IMR-90 (cell line): ENCODE results near the gene LAMA4. TPM values are rescaled to one million over a fixed set of nuclear protein-coding genes. Genes with fewer than 3 reads are reported as not detected.

ENCODE experiments used
- ATAC-seq: fragments of 200-7000 bp; cut with Tn5 transposase; 2 replicates; pipeline ENCODE4 v1.9.1; 2020; ENCODE audit warnings: low read depth, mild to moderate bottlenecking, moderate library complexity
- BruUV-seq: library from RNA; stranded (reverse); fragments of 400-500 nt; replicated peaks from 2 replicates; lab custom pipeline; 2021; lab: Mats Ljungman, UMichigan
- CTCF ChIA-PET: fragments of 300-600 bp; formaldehyde crosslinking; extraction: SDS; loops from one replicate; lab custom pipeline; 2021; ENCODE audit warnings: antibody characterized with exemption; lab: Yijun Ruan, JAX
- POLR2A ChIA-PET: fragments of 300-600 bp; sonication (Branson Sonifier 250); formaldehyde crosslinking; loops from one replicate; lab custom pipeline; 2022; ENCODE audit warnings: antibody characterized with exemption; ENCODE audit not compliant: unreplicated experiment; lab: Charles Lee
- DNase-seq: peaks from one replicate; pipeline ENCODE4 v3.0.0; 2013
- H2AFZ ChIP-seq: replicated peaks from 2 replicates; pipeline ENCODE3; 2013; ENCODE audit warnings: low read length, mild to moderate bottlenecking; ENCODE audit not compliant: poor library complexity
- H2AK5ac ChIP-seq: 2 replicates; pipeline ENCODE4 v1.6.1; 2013; ENCODE audit warnings: low read depth, low read length, inconsistent platforms
- H2AK9ac ChIP-seq: replicated peaks from 2 replicates; pipeline ENCODE3; 2013; ENCODE audit warnings: mild to moderate bottlenecking, low read depth, low read length, moderate library complexity; ENCODE audit not compliant: poor library complexity
- H2BK120ac ChIP-seq: 2 replicates; pipeline ENCODE4 v1.6.1; 2013; ENCODE audit warnings: low read depth, low read length, inconsistent platforms
- H2BK15ac ChIP-seq: 3 replicates; pipeline ENCODE4 v1.6.1; 2013; ENCODE audit warnings: low read depth, low read length, inconsistent platforms
- H2BK20ac ChIP-seq: 2 replicates; pipeline ENCODE4 v1.6.1; 2013; ENCODE audit warnings: low read depth, mild to moderate bottlenecking, inconsistent platforms, low read length, moderate library complexity
- H2BK5ac ChIP-seq: 2 replicates; pipeline ENCODE4 v1.6.1; 2013; ENCODE audit warnings: mild to moderate bottlenecking, low read depth, low read length, inconsistent platforms; ENCODE audit not compliant: poor library complexity, severe bottlenecking
- H3K14ac ChIP-seq: replicated peaks from 2 replicates; pipeline ENCODE4 v1.6.1; 2013; ENCODE audit warnings: low read depth, low read length, inconsistent platforms
- H3K18ac ChIP-seq: 2 replicates; pipeline ENCODE4 v1.6.1; 2013; ENCODE audit warnings: low read depth, low read length, control low read depth
- H3K23ac ChIP-seq: 2 replicates; pipeline ENCODE4 v1.6.1; 2013; ENCODE audit warnings: low read depth, low read length, inconsistent platforms
- H3K27ac ChIP-seq: 2 replicates; pipeline ENCODE4 v1.5.1; 2013; ENCODE audit warnings: mild to moderate bottlenecking, control low read depth, low read length; ENCODE audit not compliant: insufficient read depth
- H3K27me3 ChIP-seq: 2 replicates; pipeline ENCODE4 v1.6.1; 2013; ENCODE audit warnings: low read length; ENCODE audit not compliant: control insufficient read depth, insufficient read depth
- H3K36me3 ChIP-seq: 2 replicates; pipeline ENCODE4 v1.6.1; 2013; ENCODE audit warnings: low read length, mixed read lengths; ENCODE audit not compliant: control insufficient read depth, insufficient read depth
- H3K4ac ChIP-seq: 2 replicates; pipeline ENCODE4 v1.6.1; 2013; ENCODE audit warnings: low read depth, low read length, inconsistent platforms
- H3K4me1 ChIP-seq: 2 replicates; pipeline ENCODE4 v1.6.1; 2013; ENCODE audit warnings: low read length, mixed read lengths; ENCODE audit not compliant: control insufficient read depth, insufficient read depth
- H3K4me2 ChIP-seq: 2 replicates; pipeline ENCODE4 v1.6.1; 2013; ENCODE audit warnings: low read depth, mild to moderate bottlenecking, control low read depth, low read length, moderate library complexity
- H3K4me3 ChIP-seq: 2 replicates; pipeline ENCODE4 v1.5.1; 2013; ENCODE audit warnings: low read depth, mild to moderate bottlenecking, control low read depth, low read length, moderate library complexity; ENCODE audit not compliant: insufficient read depth
- H3K56ac ChIP-seq: 2 replicates; pipeline ENCODE4 v1.6.1; 2013; ENCODE audit warnings: low read length, inconsistent platforms; ENCODE audit not compliant: insufficient read depth; ENCODE audit errors: extremely low read depth
- H3K79me1 ChIP-seq, 2 experiments: 2 replicates each; pipeline ENCODE4 v1.6.1; 2013; ENCODE audit warnings: low read length in 2 of 2, inconsistent platforms in 1 of 2, low read depth in 1 of 2
- H3K9ac ChIP-seq: 2 replicates; pipeline ENCODE4 v1.6.1; 2013; ENCODE audit warnings: low read depth, low read length, control low read depth
- H3K9me1 ChIP-seq: 2 replicates; pipeline ENCODE4 v1.6.1; 2013; ENCODE audit warnings: low read length, inconsistent platforms; ENCODE audit not compliant: insufficient read depth
- H3K9me3 ChIP-seq: 2 replicates; pipeline ENCODE4 v1.6.1; 2013; ENCODE audit warnings: low read length; ENCODE audit not compliant: control insufficient read depth, insufficient read depth
- H4K20me1 ChIP-seq: 2 replicates; pipeline ENCODE4 v1.6.1; 2013; ENCODE audit warnings: low read length, inconsistent platforms; ENCODE audit not compliant: insufficient read depth
- H4K5ac ChIP-seq: 2 replicates; pipeline ENCODE4 v1.6.1; 2013; ENCODE audit warnings: mild to moderate bottlenecking, low read depth, low read length, control low read depth
- H4K8ac ChIP-seq, 2 experiments: 2 replicates each; pipeline ENCODE4 v1.6.1; 2013; ENCODE audit warnings: low read depth in 2 of 2, low read length in 2 of 2, control low read depth in 1 of 2, inconsistent platforms in 1 of 2
- H4K91ac ChIP-seq: 2 replicates; pipeline ENCODE4 v1.6.1; 2013; ENCODE audit warnings: low read depth, low read length, inconsistent platforms; ENCODE audit not compliant: insufficient read depth
- BHLHE40 ChIP-seq: fragments of 150-350 bp; IDR thresholded peaks from 2 replicates; pipeline ENCODE4 v1.6.1; 2016; ENCODE audit warnings: mild to moderate bottlenecking, low read depth, low read length
- CEBPB ChIP-seq: IDR thresholded peaks from 2 replicates; pipeline ENCODE4 v1.6.1; 2012; ENCODE audit warnings: low read depth, low read length, improper control_type of control experiment
- CHD1 ChIP-seq: IDR thresholded peaks from 2 replicates; pipeline ENCODE4 v1.6.1; 2012; ENCODE audit warnings: low read depth, low read length, improper control_type of control experiment
- FOS ChIP-seq: fragments of 150-350 bp; IDR thresholded peaks from 2 replicates; pipeline ENCODE4 v1.6.1; 2016; ENCODE audit warnings: low read depth, low read length
- MXI1 ChIP-seq: IDR thresholded peaks from 2 replicates; pipeline ENCODE4 v1.6.1; 2012; ENCODE audit warnings: low read depth, mild to moderate bottlenecking, low read length, moderate library complexity, borderline replicate concordance
- NFE2L2 ChIP-seq: fragments of 150-350 bp; IDR thresholded peaks from 2 replicates; pipeline ENCODE4 v1.6.1; 2016; ENCODE audit warnings: low read depth, mild to moderate bottlenecking, low read length
- POLR2A ChIP-seq: IDR thresholded peaks from 2 replicates; pipeline ENCODE4 v1.6.1; 2012; ENCODE audit warnings: mild to moderate bottlenecking, low read depth, low read length
- RAD21 ChIP-seq: IDR thresholded peaks from 2 replicates; pipeline ENCODE4 v1.6.1; 2012; ENCODE audit warnings: low read length, improper control_type of control experiment
- RCOR1 ChIP-seq: IDR thresholded peaks from 2 replicates; pipeline ENCODE4 v1.6.1; 2012; ENCODE audit warnings: mild to moderate bottlenecking, low read length, improper control_type of control experiment; ENCODE audit not compliant: insufficient replicate concordance
- RFX5 ChIP-seq: IDR thresholded peaks from 2 replicates; pipeline ENCODE4 v1.8.0; 2012; ENCODE audit warnings: low read depth, mild to moderate bottlenecking, low read length, moderate library complexity
- SMC3 ChIP-seq: fragments of 150-350 bp; IDR thresholded peaks from 2 replicates; pipeline ENCODE4 v1.6.1; 2016; ENCODE audit warnings: low read depth, mild to moderate bottlenecking, antibody characterized with exemption, low read length, moderate library complexity
- WGBS, 2 experiments: methylation state at CpG; one replicate each; pipeline versions ENCODE4 v1.1.5 to v1.1.7; 2013; ENCODE audit warnings: missing lambda C conversion rate in 2 of 2; ENCODE audit not compliant: insufficient read length in 1 of 2; ENCODE audit errors: extremely low coverage in 2 of 2; 5-methylcytosine and 5-hydroxymethylcytosine counted together
- dilution Hi-C: fragments of 300-500 bp; cut with HindIII; formaldehyde crosslinking; loops from one replicate; pipeline ENCODE4 v1.14.3; 2018; ENCODE audit warnings: low sequenced_read_pairs; ENCODE audit not compliant: unreplicated experiment
- in situ Hi-C: fragments of 300-500 bp; cut with MboI; formaldehyde crosslinking; loops from 3 replicates; pipeline ENCODE4 v1.14.3; 2019; ENCODE audit warnings: low sequenced_read_pairs, inconsistent platforms, mixed read lengths
- intact Hi-C: fragments of 100-400 bp; cut with micrococcal nuclease; formaldehyde crosslinking; loops from 2 replicates; pipeline ENCODE4 v1.10.0; 2022
- polyA plus RNA-seq, 3 experiments: library from polyadenylated mRNA; depleted of rRNA; stranded (reverse); fragments of >200 nt; gene quantifications; 2 replicates each; pipeline ENCODE4 v1.2.3, GENCODE V29; 2012; ENCODE audit warnings: low replicate concordance in 1 of 3
- total RNA-seq: library from RNA; depleted of rRNA; stranded (reverse); fragments of >200 nt; gene quantifications from 2 replicates; pipeline ENCODE4 v1.2.3, GENCODE V29; 2012
- TF ChIP-seq, protein P1 (sequence below): conservative IDR thresholded peaks from 2 replicates; pipeline ENCODE4 v1.5.1; 2012; ENCODE audit warnings: mild to moderate bottlenecking, low read depth, low read length, improper control_type of control experiment
- TF ChIP-seq, protein P2 (sequence below): fragments of 150-350 bp; IDR thresholded peaks from 2 replicates; pipeline ENCODE4 v1.6.1; 2017; ENCODE audit warnings: mild to moderate bottlenecking, antibody characterized with exemption, low read length, low read depth

LAMA4 gene
- total and polyA plus RNA-seq, 2 of the 4 experiments (the other 2 are of a cell fraction), result 33.9 to 35.8 TPM

DNA sequence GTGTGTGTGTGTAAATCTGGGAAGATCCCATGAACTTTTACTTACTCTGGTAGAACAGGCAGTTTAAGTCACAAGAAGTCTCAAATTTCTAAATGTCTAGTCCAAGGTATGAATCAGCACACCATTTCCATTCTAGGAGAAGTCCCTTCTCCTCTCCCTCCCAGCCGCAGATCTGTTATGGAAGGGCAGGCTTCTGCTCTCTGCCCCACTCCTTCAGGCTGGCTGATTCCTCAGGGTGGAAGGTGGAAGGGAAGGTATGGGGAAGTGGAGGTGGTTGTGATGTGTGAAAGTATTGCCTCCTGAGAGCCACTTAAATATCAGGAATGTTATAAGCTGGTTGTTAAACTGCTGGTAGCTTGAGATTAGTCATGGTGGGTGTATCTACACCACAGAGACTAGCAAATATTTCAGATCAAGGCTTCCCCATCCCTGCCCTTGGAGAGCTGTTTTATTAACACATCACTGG lies 44.5 kb upstream of the LAMA4 start (continued):
- TF ChIP-seq FOS, result peak; percentile 57

DNA sequence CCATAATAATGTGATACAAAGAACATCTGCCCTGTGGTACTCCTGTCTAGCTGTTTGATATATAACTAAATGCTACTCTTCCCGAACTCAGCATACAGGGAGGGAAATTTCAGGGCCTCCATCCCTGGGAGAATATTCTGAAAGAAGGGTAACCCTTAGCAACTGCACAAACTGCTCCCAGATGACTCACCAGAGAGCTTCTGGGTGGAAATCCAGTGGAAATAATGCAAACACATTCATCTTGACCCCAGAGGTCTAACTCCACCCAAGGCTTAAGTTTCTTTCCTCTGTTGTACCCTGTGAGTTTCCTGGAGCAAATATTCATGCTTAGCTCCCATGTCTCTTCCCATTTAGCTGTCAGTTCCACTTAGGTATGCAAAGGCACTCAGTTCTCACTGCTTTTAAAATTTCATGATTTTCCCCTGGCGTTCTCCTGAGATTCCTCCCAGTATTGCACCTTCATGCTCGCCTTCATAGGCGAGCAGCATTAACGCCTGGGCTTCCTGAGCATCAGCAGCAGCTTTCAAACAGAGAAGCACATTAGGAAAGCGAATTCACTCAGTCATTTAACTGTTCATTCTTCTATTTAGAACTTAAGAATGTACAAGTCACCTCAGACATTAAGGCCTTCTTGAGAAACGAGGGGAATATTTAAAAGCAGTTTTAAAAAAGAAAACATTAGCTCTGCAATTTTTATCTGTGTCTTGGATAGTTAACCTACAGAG lies 43.8 kb upstream of the LAMA4 start:
- peak overlapping the region; percentile 68 for H3K4me2 ChIP-seq
- H3K36me3 ChIP-seq, result no peaks in the 10 kb centered on the region
- peak overlapping the region; percentile 55; the same call in 1 of the 2 replicates for H3K23ac ChIP-seq
- dilution Hi-C loops, result no loop called here
- in situ Hi-C loops, result no loop called here
- peak overlapping the region; percentile 88 for H4K91ac ChIP-seq
- H3K79me1 ChIP-seq, result 0 out of 4 replicates have a peak, but pooled peaks cover 0 to 5% of the 10 kb centered on the region in 2 experiments
- H2AK5ac ChIP-seq, result peak overlapping the region; percentile 83
- H3K4ac ChIP-seq, result peak overlapping the region; percentile 79
- 57% methylated on average over 4 of the region's 7 CpGs; no CpG with 5 or more reads in 1 of the 2 experiments for WGBS, 2 experiments
- H3K9me1 ChIP-seq, result peaks cover 14% of the 10 kb centered on the region
- H3K14ac ChIP-seq, result peak overlapping the region; percentile 65
- H3K4me3 ChIP-seq, result no peak overlapping the region
- peak overlapping the region; percentile 83 for H4K5ac ChIP-seq
- no TSS peak for BruUV-seq
- no peaks in the 10 kb centered on the region for H4K20me1 ChIP-seq
- no peaks in the 10 kb centered on the region for H3K27me3 ChIP-seq
- ChIA-PET POLR2A (interaction anchor here (1.0 kb wide), 1 partner anchor 9 kb away, joined by 3 read pairs; no protein-coding TSS in a partner anchor), CTCF (interaction anchor here (1.0 to 1.9 kb wide), 2 partner anchors 8 to 74 kb away, joined by 3 to 4 read pairs; no protein-coding TSS in a partner anchor)
- H4K8ac ChIP-seq, result peak overlapping the region in 1 of 2 experiments; percentile 48; a peak in 3 of 4 replicates
- H2BK120ac ChIP-seq, result peak overlapping the region; percentile 77
- ATAC-seq (peak; percentile 61), DNase-seq (peak; percentile 97)
- H3K9me3 ChIP-seq, result no peaks in the 10 kb centered on the region
- H2BK15ac ChIP-seq, result peak overlapping the region; percentile 63; the same call in 2 of the 3 replicates
- H2BK5ac ChIP-seq, result peak overlapping the region; percentile 99
- H3K4me1 ChIP-seq, result peaks cover 28% of the 10 kb centered on the region
- no peak overlapping the region for H2AFZ ChIP-seq
- peak overlapping the region; percentile 91 for H2BK20ac ChIP-seq
- H3K18ac ChIP-seq, result peak overlapping the region; percentile 88
- intact Hi-C loops, result loop anchor here (1.0 to 5.0 kb wide), 2 partner anchors 44 to 116 kb away; partner anchors contain the start of gene LAMA4
- H3K9ac ChIP-seq, result peak overlapping the region; percentile 15; the same call in 1 of the 2 replicates
- H2AK9ac ChIP-seq, result peak overlapping the region; percentile 26
- peak overlapping the region; percentile 22 for H3K56ac ChIP-seq
- H3K27ac ChIP-seq, result peak overlapping the region; percentile 78; the same call in 1 of the 2 replicates
- TF ChIP-seq RCOR1 (peak; percentile 42), CHD1 (no peak), POLR2A (no peak), NFE2L2 (no peak), SMC3 (no peak), MXI1 (no peak), BHLHE40 (no peak), RAD21 (no peak; the same call in 1 of the 2 replicates), RFX5 (no peak), CEBPB (0 out of 2 replicates have a peak, but pooled peaks have one; percentile 26)
- TF ChIP-seq, protein P1, sequence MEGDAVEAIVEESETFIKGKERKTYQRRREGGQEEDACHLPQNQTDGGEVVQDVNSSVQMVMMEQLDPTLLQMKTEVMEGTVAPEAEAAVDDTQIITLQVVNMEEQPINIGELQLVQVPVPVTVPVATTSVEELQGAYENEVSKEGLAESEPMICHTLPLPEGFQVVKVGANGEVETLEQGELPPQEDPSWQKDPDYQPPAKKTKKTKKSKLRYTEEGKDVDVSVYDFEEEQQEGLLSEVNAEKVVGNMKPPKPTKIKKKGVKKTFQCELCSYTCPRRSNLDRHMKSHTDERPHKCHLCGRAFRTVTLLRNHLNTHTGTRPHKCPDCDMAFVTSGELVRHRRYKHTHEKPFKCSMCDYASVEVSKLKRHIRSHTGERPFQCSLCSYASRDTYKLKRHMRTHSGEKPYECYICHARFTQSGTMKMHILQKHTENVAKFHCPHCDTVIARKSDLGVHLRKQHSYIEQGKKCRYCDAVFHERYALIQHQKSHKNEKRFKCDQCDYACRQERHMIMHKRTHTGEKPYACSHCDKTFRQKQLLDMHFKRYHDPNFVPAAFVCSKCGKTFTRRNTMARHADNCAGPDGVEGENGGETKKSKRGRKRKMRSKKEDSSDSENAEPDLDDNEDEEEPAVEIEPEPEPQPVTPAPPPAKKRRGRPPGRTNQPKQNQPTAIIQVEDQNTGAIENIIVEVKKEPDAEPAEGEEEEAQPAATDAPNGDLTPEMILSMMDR, result no peak
- TF ChIP-seq, protein P2, sequence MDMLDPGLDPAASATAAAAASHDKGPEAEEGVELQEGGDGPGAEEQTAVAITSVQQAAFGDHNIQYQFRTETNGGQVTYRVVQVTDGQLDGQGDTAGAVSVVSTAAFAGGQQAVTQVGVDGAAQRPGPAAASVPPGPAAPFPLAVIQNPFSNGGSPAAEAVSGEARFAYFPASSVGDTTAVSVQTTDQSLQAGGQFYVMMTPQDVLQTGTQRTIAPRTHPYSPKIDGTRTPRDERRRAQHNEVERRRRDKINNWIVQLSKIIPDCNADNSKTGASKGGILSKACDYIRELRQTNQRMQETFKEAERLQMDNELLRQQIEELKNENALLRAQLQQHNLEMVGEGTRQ, result no peak
